Measurements from ENCODE around the gene PLEK. TPM values are rescaled to one million over a fixed set of nuclear protein-coding genes. Genes with fewer than 3 reads are reported as not detected.

The PLEK gene
- polyA plus RNA-seq, 1 of the 3 experiments (the other 2 are of a cell fraction) = 0.02 TPM

DNA sequence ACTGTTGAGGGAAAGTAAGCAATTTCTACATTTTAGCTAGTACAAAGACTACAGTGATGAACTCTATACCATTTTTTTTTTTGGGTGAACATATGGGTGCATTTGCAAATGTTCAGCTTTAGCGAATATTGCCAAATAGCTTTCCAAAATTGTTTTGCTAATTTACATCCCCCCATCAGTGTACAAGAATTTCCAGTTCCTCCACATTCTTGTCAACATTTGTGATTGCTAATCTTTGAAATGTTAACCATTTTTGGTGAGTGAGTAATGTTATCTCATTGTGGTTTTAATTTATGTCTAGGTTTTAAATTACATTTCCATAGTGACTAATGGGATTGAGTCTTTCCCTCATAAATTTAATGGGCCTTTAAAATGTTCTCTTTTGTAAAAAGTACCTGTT lies 28.9 kb upstream of the PLEK start:
- DNase-seq = no peak
- no peaks in the 10 kb centered on the region for H3K79me2 ChIP-seq (ENCODE audit: insufficient read depth)
- H3K9me3 ChIP-seq = no peaks in the 10 kb centered on the region; the same call in 1 of the 2 replicates
- H4K20me1 ChIP-seq (ENCODE audit: insufficient read depth) = no peaks in the 10 kb centered on the region
- CTCF ChIA-PET = interaction anchor here (0.6 to 1.2 kb wide), 3 partner anchors 105 to 214 kb away, joined by 3 read pairs; no protein-coding TSS in a partner anchor
- H2AFZ ChIP-seq (ENCODE audit: low read depth) = no peak overlapping the region
- POLR2A ChIA-PET = no interaction called here
- H3K27ac ChIP-seq (ENCODE audit: low read depth in 2 of 2, low read length in 1 of 2) = no peak overlapping the region
- H3K9ac ChIP-seq = no peak overlapping the region
- H3K27me3 ChIP-seq (ENCODE audit: insufficient read depth) = no peaks in the 10 kb centered on the region
- H3K4me2 ChIP-seq = no peak overlapping the region
- no peaks in the 10 kb centered on the region for H3K4me1 ChIP-seq (ENCODE audit: control insufficient read depth in 1 of 2, insufficient read depth in 2 of 2, low read depth in 1 of 2, low read length in 1 of 2)
- no peaks in the 10 kb centered on the region for H3K9me2 ChIP-seq
- WGBS (ENCODE audit: low lambda C conversion rate) = 78% methylated on average over 1 of the region's 1 CpG
- no peaks in the 10 kb centered on the region for H3F3A ChIP-seq (replicated peaks; ENCODE audit: insufficient read depth)
- no peaks in the 10 kb centered on the region for H3K36me3 ChIP-seq (replicated peaks in 1 of 2; ENCODE audit: control insufficient read depth in 1 of 2, insufficient read depth in 2 of 2, low read length in 1 of 2)
- TF ChIP-seq EP300 (IDR thresholded peaks at IDR 0.05; ENCODE audit: borderline replicate concordance in 1 of 2, low read depth in 1 of 2, low read length in 1 of 2) (no peak), FOSL2 (IDR thresholded peaks at IDR 0.05; ENCODE audit: borderline replicate concordance, low read depth) (peak; percentile 24; the same call in 1 of the 2 replicates), TCF12 (IDR thresholded peaks at IDR 0.05) (peak; percentile 24; the same call in 1 of the 2 replicates), JUND (IDR thresholded peaks at IDR 0.05) (0 out of 2 replicates have a peak, but pooled peaks have one; percentile 16)
- TF ChIP-seq, protein P1, sequence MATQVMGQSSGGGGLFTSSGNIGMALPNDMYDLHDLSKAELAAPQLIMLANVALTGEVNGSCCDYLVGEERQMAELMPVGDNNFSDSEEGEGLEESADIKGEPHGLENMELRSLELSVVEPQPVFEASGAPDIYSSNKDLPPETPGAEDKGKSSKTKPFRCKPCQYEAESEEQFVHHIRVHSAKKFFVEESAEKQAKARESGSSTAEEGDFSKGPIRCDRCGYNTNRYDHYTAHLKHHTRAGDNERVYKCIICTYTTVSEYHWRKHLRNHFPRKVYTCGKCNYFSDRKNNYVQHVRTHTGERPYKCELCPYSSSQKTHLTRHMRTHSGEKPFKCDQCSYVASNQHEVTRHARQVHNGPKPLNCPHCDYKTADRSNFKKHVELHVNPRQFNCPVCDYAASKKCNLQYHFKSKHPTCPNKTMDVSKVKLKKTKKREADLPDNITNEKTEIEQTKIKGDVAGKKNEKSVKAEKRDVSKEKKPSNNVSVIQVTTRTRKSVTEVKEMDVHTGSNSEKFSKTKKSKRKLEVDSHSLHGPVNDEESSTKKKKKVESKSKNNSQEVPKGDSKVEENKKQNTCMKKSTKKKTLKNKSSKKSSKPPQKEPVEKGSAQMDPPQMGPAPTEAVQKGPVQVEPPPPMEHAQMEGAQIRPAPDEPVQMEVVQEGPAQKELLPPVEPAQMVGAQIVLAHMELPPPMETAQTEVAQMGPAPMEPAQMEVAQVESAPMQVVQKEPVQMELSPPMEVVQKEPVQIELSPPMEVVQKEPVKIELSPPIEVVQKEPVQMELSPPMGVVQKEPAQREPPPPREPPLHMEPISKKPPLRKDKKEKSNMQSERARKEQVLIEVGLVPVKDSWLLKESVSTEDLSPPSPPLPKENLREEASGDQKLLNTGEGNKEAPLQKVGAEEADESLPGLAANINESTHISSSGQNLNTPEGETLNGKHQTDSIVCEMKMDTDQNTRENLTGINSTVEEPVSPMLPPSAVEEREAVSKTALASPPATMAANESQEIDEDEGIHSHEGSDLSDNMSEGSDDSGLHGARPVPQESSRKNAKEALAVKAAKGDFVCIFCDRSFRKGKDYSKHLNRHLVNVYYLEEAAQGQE (IDR thresholded peaks at IDR 0.05; ENCODE audit: low read depth, low read length) = no peak
- no peak overlapping the region for H3K4me3 ChIP-seq (ENCODE audit: low read depth in 2 of 2, low read length in 1 of 2)

DNA sequence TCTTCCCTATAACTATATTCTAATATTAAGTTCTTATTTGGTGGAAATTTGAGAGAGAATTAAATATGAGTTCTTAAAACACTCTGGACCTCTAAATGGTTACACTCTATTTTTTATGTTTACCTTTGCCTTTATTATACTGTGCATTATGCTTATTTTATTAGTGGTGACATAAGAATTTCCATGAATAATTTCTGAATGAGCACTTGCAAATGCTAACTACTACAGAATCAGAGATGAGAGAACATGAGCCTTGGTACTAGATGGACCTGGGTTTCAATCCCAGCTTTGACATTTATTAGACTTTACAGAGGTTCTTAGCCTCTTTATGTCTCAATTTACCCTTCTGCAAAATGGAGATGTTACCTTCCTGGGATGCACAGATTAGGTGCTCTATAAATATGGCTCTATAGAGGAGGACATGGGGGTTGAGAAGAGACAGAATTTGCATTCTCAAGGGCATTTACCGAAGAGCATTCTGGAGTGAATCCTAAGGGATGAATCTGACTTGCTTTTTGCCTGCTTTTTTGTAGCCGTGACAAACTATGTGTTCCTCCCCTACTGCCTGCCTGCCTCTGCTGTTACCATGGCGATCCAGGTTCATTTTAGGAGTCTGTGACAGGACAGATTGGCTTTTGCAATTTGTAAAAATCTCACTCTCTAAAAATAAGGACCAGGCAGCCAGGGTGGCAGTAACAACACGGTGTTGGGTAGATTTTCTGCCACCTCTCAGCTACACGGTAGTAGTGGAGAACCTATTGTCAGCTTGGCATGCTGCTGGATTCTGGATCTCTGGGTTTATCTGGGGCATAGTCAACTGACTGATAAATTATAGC lies 24.6 kb upstream of the PLEK start:
- 53% methylated on average over 5 of the region's 5 CpGs for WGBS (ENCODE audit: low lambda C conversion rate)
- CTCF ChIA-PET = no interaction called here
- Histone ChIP-seq H3K4me3 (ENCODE audit: low read depth in 2 of 2, low read length in 1 of 2) (no peak overlapping the region), H3K79me2 (ENCODE audit: insufficient read depth) (no peaks in the 10 kb centered on the region), H3F3A (replicated peaks; ENCODE audit: insufficient read depth) (no peaks in the 10 kb centered on the region), H3K27ac (ENCODE audit: low read depth in 2 of 2, low read length in 1 of 2) (no peak overlapping the region), H3K9me3 (no peaks in the 10 kb centered on the region; the same call in 1 of the 2 replicates), H3K27me3 (ENCODE audit: insufficient read depth) (no peaks in the 10 kb centered on the region), H3K9ac (no peak overlapping the region), H4K20me1 (ENCODE audit: insufficient read depth) (no peaks in the 10 kb centered on the region), H2AFZ (ENCODE audit: low read depth) (no peak overlapping the region), H3K9me2 (no peaks in the 10 kb centered on the region), H3K4me1 (ENCODE audit: control insufficient read depth in 1 of 2, insufficient read depth in 2 of 2, low read depth in 1 of 2, low read length in 1 of 2) (no peaks in the 10 kb centered on the region), H3K4me2 (no peak overlapping the region), H3K36me3 (replicated peaks in 1 of 2; ENCODE audit: control insufficient read depth in 1 of 2, insufficient read depth in 2 of 2, low read length in 1 of 2) (no peaks in the 10 kb centered on the region)
- DNase-seq = no peak
- TF ChIP-seq, protein P1 (IDR thresholded peaks at IDR 0.05; ENCODE audit: low read depth, low read length) = no peak
- TF ChIP-seq TCF12 (IDR thresholded peaks at IDR 0.05) (no peak), RAD21 (IDR thresholded peaks at IDR 0.05; ENCODE audit: low read length) (no peak)
- POLR2A ChIA-PET = no interaction called here

All from SK-N-SH (cell line).